Psoas muscle (tissue), 8 donors: Measurements from ENCODE around the gene HSPB9. TPM values are rescaled to one million over a fixed set of nuclear protein-coding genes. Genes with fewer than 3 reads are reported as not detected.

Experiments
- ATAC-seq, 4 donors: fragments of 200-7000 bp; cut with Tn5 transposase; one replicate each; pipeline ENCODE4 v1.9.1; 2020; ENCODE audit warnings: moderate library complexity in 3 of 4, mild to moderate bottlenecking in 2 of 4
- DNase-seq, 2 donors: peaks; one replicate each; pipeline ENCODE4 v3.0.0-alpha.2; 2020
- H3K27ac ChIP-seq: fragments of 200-600 bp; one replicate; pipeline ENCODE4 v1.8.0; 2022
- H3K27me3 ChIP-seq, 3 donors: fragments of 200-600 bp in 1 of 3; one replicate each; pipeline versions ENCODE4 v1.6.1 to v1.8.0; 2013 to 2022; ENCODE audit warnings: low read length in 2 of 3, mild to moderate bottlenecking in 2 of 3, moderate library complexity in 1 of 3; ENCODE audit not compliant: insufficient read depth in 3 of 3
- H3K36me3 ChIP-seq, 2 donors: fragments of 200-600 bp in 1 of 2; one replicate each; pipeline versions ENCODE4 v1.6.1 to v1.8.0; 2013 to 2022; ENCODE audit warnings: low read depth in 1 of 2, mild to moderate bottlenecking in 1 of 2, moderate library complexity in 1 of 2; ENCODE audit not compliant: insufficient read depth in 1 of 2
- H3K4me1 ChIP-seq: fragments of 200-600 bp; one replicate; pipeline ENCODE4 v1.8.0; 2022
- H3K4me3 ChIP-seq: fragments of 200-600 bp; one replicate; pipeline ENCODE4 v1.8.0; 2022; ENCODE audit warnings: mild to moderate bottlenecking
- H3K9me3 ChIP-seq: fragments of 200-600 bp; one replicate; pipeline ENCODE4 v1.8.0; 2022
- WGBS, 3 donors: extraction: QIAGEN DNeasy Blood & Tissue Kit; methylation state at CpG; one replicate each; pipeline versions ENCODE4 v1.1.6 to v1.1.7; 2013; 5-methylcytosine and 5-hydroxymethylcytosine counted together
- intact Hi-C, 2 donors: fragments of 100-400 bp; cut with DNase I; formaldehyde crosslinking; loops; one replicate each; pipeline versions ENCODE4 v1.11.0 to v1.14.2; 2022
- polyA plus RNA-seq, 3 donors: library from polyadenylated mRNA; stranded (reverse); fragments of 200-250 nt; gene quantifications; one replicate each; pipeline ENCODE4 v1.2.3, GENCODE V29; 2013
- total RNA-seq, 4 donors: library from RNA; stranded (reverse); fragmentation: NEBNext Ultra II Directional in 2 of 4; extraction: Animal tissue kit (Norgen Biotek cat#: 25700) in 2 of 4; gene quantifications; one replicate each; pipeline versions ENCODE4 v1.2.1 to v1.2.4, GENCODE V29; 2021 to 2023
- TF ChIP-seq, protein P1 (sequence below): fragments of 200-600 bp; IDR thresholded peaks from one replicate; pipeline ENCODE4 v1.8.0; 2022; ENCODE audit warnings: antibody characterized with exemption
- donor health status: healthy with polysubstance abuse.
- donor health status: DM: no; HTN: no; CAD: no; lungs with moderate emphysema.
- donor health status: Bipolar disorder and iron deficiency.
- donor health status: healthy.
- donor health status: DM: yes; HTN: yes; CAD: no.
- donor health status: DM: no; HTN: no; CAD: no.
- donor health status: DM: no; HTN: no; CAD: no.
- donor health status: DM: yes; HTN: yes; CAD: no.

Gene HSPB9
- total and polyA plus RNA-seq, 7 donors, result 0.03 to 0.53 (median 0.43) TPM; not detected in 4

DNA sequence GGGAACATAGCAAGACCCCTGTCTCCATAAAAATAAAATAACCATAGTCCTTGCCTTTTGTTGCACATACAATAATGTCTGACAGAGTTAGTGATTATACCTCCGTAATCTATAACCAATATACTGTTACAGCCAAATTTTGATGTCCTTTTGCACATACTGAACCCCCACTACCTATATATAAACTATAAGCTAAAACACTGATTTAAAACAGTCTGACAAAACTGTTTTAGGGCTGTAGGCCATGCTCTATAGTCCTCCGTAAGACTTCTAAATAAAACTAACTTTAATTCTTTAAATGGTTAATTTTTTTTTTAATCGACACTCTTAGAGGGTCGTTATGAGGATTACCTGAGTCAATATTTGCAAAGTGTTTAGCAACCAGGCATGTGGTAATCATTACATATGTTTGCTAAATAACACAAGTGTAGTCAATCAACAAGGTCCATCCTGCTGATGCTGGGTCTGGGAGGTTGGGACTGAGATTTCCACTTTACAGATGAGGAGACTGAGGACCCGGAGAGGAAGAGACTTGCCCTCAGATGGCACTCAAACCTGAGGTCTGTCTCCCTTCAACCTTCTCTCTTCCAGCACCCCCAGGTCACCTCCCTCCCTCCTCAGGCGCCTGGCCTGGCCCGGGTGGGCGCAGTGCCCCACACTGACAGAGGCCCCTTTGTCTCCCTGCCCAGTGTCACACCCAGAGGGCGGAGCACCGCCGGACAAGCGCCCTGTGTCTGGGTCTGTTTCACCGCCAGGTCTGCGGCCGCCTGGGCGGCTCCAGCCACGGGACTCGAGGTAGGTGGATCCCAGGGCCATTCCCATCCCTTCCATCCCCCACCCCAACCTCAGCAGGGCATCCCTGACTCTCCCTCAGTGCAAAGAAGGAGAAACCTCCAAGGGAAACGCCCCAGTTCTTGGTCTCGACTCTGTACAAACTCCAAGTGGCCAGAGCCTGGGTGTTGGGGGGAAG, 34.6 kb upstream of the HSPB9 start:
- TF ChIP-seq, protein P1, sequence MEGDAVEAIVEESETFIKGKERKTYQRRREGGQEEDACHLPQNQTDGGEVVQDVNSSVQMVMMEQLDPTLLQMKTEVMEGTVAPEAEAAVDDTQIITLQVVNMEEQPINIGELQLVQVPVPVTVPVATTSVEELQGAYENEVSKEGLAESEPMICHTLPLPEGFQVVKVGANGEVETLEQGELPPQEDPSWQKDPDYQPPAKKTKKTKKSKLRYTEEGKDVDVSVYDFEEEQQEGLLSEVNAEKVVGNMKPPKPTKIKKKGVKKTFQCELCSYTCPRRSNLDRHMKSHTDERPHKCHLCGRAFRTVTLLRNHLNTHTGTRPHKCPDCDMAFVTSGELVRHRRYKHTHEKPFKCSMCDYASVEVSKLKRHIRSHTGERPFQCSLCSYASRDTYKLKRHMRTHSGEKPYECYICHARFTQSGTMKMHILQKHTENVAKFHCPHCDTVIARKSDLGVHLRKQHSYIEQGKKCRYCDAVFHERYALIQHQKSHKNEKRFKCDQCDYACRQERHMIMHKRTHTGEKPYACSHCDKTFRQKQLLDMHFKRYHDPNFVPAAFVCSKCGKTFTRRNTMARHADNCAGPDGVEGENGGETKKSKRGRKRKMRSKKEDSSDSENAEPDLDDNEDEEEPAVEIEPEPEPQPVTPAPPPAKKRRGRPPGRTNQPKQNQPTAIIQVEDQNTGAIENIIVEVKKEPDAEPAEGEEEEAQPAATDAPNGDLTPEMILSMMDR, result no peak
- 46 to 61% (median 53%) methylated on average over 19 to 20 of the region's 20 CpGs for WGBS, 3 donors
- DNase-seq, result no peak
- H3K27me3 ChIP-seq, result no peaks in the 10 kb centered on the region
- no peak overlapping the region for H3K4me3 ChIP-seq
- no peak for ATAC-seq
- no peaks in the 10 kb centered on the region for H3K4me1 ChIP-seq
- H3K27ac ChIP-seq, result no peak overlapping the region
- no peaks in the 10 kb centered on the region for H3K9me3 ChIP-seq
- no peaks in the 10 kb centered on the region for H3K36me3 ChIP-seq
- intact Hi-C loops, result no loop called here

DNA sequence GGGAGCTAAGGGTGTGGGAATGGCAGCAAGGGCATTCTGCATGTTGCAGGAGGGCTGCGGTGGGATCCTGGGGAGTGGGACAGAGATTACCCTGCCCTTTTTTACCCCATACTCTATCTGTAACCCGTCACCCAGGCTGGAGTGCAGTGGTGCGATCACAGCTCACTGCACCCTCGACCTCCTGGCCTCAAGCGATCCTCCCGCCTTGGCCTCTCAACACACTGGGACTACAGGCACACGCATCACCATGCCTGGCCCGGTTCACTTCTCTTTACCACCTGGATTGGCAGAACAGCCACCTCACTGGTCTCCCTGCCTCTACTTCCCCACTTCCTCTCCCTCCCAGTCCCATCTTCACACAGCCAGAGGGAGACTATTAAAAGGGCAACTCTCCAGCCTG, 33.9 kb upstream of the HSPB9 start:
- DNase-seq, result no peak
- no peaks in the 10 kb centered on the region for H3K27me3 ChIP-seq
- H3K27ac ChIP-seq, result no peak overlapping the region
- intact Hi-C loops, result no loop called here
- no peak overlapping the region for H3K4me3 ChIP-seq
- no peak for ATAC-seq
- WGBS, 3 donors, result 86 to 92% (median 90%) methylated on average over 8 of the region's 8 CpGs
- no peaks in the 10 kb centered on the region for H3K36me3 ChIP-seq
- H3K9me3 ChIP-seq, result no peaks in the 10 kb centered on the region
- TF ChIP-seq, protein P1, result no peak
- H3K4me1 ChIP-seq, result no peaks in the 10 kb centered on the region

DNA sequence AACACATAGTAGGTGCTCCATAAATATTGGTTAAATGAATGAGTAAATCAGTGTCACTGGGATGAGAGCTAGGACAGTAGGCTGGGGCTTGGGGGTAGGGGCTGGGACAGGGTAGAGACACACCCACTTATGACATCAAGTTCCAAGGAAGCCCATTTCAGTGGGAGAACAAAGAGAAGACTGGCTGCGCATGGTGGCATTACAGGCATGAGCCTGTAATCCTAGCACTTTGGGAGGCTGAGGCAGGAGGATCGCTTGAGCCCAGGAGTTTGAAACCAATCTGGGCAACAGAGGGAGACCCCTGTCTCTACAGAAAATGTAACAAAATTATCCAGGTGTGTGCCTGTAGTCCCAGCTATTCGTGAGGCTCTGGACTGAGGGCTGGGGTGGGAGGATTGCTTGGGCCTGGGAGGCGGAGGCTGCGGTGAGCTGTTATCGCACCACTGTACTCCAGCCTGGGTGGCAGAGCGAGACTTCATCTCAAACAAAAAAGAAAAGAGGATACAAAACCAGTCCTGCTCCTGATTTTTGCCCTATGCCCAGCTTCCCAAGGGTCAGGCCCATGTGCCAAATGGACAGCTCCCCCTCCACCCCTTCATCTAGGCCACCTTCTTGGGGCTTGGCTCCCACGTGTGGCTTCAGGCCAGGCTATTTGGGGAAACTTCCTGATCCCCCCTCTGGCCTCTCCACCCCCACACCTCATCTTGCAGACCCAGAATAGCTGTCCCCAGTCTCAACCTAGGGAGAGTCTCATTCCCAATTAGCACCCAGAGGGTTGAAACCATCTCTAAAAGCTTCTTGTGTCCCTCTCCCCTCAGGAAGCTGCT, 31.4 kb upstream of the HSPB9 start:
- Histone ChIP-seq H3K27ac (no peak overlapping the region), H3K9me3 (no peaks in the 10 kb centered on the region), H3K27me3 (no peaks in the 10 kb centered on the region), H3K4me3 (no peak overlapping the region), H3K4me1 (no peaks in the 10 kb centered on the region), H3K36me3 (no peaks in the 10 kb centered on the region)
- no peak for ATAC-seq
- intact Hi-C loops, result no loop called here
- WGBS, 3 donors, result 79 to 84% (median 83%) methylated on average over 8 of the region's 8 CpGs
- TF ChIP-seq, protein P1, result no peak
- DNase-seq, result no peak

DNA sequence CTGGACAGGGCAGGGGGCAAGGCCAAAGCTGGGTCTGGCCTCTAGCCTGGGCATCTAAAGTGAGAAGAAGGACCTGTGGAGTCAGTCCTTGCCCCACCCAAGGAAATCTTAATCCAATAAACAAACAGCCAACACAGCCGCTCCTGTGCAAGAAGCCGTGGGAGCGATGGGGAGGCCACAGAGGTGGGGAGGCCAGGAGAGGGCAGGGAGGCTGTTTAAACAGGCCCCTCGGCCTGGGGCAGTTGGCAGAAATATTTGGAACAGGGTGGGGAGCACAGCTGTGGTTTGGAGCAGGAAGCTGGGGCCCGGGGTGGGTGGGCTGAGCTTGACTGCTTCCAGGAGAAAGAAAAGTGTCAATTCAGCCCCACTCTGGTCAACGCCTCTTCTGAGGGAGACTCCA, 29.7 kb upstream of the HSPB9 start:
- WGBS, 3 donors, result 73 to 76% (median 75%) methylated on average over 3 to 6 of the region's 6 CpGs
- ATAC-seq (no peak), DNase-seq (no peak)
- TF ChIP-seq, protein P1, result no peak
- H3K4me3 ChIP-seq, result no peak overlapping the region
- H3K4me1 ChIP-seq, result no peaks in the 10 kb centered on the region
- H3K27me3 ChIP-seq, result peaks cover 0 to 9% (median 0%) of the 10 kb centered on the region in 3 donors
- intact Hi-C loops, result no loop called here
- no peaks in the 10 kb centered on the region for H3K36me3 ChIP-seq
- no peaks in the 10 kb centered on the region for H3K9me3 ChIP-seq
- H3K27ac ChIP-seq, result no peak overlapping the region
